PC-9 (cell line): ENCODE measurements around the gene PHKG2. TPM values are rescaled to one million over a fixed set of nuclear protein-coding genes. Genes with fewer than 3 reads are reported as not detected.

ENCODE experiments used
- BruUV-seq: library from RNA; stranded (reverse); fragments of 400-500 nt; replicated peaks from 2 replicates; lab custom pipeline; 2021; lab: Mats Ljungman, UMichigan
- CTCF ChIA-PET: fragments of 300-600 bp; sonication (Branson Sonifier 250); formaldehyde crosslinking; loops from one replicate; lab custom pipeline; 2022; ENCODE audit warnings: antibody characterized with exemption; lab: Charles Lee
- POLR2A ChIA-PET: fragments of 300-600 bp; sonication (Branson Sonifier 250); formaldehyde crosslinking; loops from one replicate; lab custom pipeline; 2022; ENCODE audit warnings: antibody characterized with exemption; ENCODE audit not compliant: unreplicated experiment; lab: Charles Lee
- DNase-seq, 2 experiments: peaks; one replicate each; pipeline versions ENCODE4 v3.0.0 to v3.0.0-alpha.2; 2015 to 2022; ENCODE audit warnings: mixed read lengths in 1 of 2
- H2AFZ ChIP-seq: fragments of 200-600 bp; sonication (generic); 2 replicates; pipeline ENCODE4 v1.8.1; 2017; ENCODE audit warnings: antibody characterized with exemption
- H3F3A ChIP-seq: fragments of 200-600 bp; sonication (generic); 2 replicates; pipeline ENCODE4 v1.8.1; 2017; ENCODE audit warnings: antibody characterized with exemption, mild to moderate bottlenecking, low read depth; ENCODE audit not compliant: insufficient read depth
- H3K27ac ChIP-seq: fragments of 200-600 bp; sonication (generic); 2 replicates; pipeline ENCODE4 v1.6.1; 2016; ENCODE audit warnings: mixed run types
- H3K27me3 ChIP-seq: fragments of 200-600 bp; sonication (generic); 2 replicates; pipeline ENCODE4 v1.6.1; 2016; ENCODE audit warnings: low read depth, mixed run types; ENCODE audit not compliant: insufficient read depth
- H3K36me3 ChIP-seq: fragments of 200-600 bp; sonication (generic); 2 replicates; pipeline ENCODE4 v1.6.1; 2016; ENCODE audit warnings: low read depth, mixed run types
- H3K4me1 ChIP-seq: fragments of 200-600 bp; sonication (generic); replicated peaks from 2 replicates; pipeline ENCODE4 v1.6.1; 2016; ENCODE audit warnings: mixed run types; ENCODE audit not compliant: insufficient read depth
- H3K4me2 ChIP-seq: fragments of 200-600 bp; sonication (generic); 2 replicates; pipeline ENCODE4 v1.6.1; 2017; ENCODE audit warnings: mixed run types
- H3K4me3 ChIP-seq: fragments of 200-600 bp; sonication (generic); 2 replicates; pipeline ENCODE4 v1.6.1; 2016; ENCODE audit warnings: mixed run types
- H3K79me2 ChIP-seq: fragments of 200-600 bp; sonication (generic); 2 replicates; pipeline ENCODE4 v1.6.1; 2017; ENCODE audit warnings: low read depth, mixed run types
- H3K9me2 ChIP-seq: fragments of 200-600 bp; sonication (generic); 2 replicates; pipeline ENCODE4 v1.8.1; 2017; ENCODE audit warnings: mild to moderate bottlenecking; ENCODE audit not compliant: insufficient read depth
- H3K9me3 ChIP-seq: fragments of 200-600 bp; sonication (generic); 2 replicates; pipeline ENCODE4 v1.8.1; 2016; ENCODE audit warnings: low read depth; ENCODE audit not compliant: insufficient read depth
- H4K20me1 ChIP-seq: fragments of 200-600 bp; sonication (generic); 2 replicates; pipeline ENCODE4 v1.8.1; 2017; ENCODE audit not compliant: insufficient read depth
- EZH2 ChIP-seq: fragments of 200-600 bp; sonication (generic); IDR thresholded peaks from 2 replicates; pipeline ENCODE4 v1.8.0; 2017; ENCODE audit warnings: antibody characterized with exemption, low read depth
- intact Hi-C: fragments of 100-400 bp; cut with micrococcal nuclease; formaldehyde crosslinking; loops from one replicate; pipeline ENCODE4 v1.10.0; 2022; ENCODE audit not compliant: unreplicated experiment
- total RNA-seq: library from RNA; stranded (reverse); gene quantifications from 2 replicates; pipeline ENCODE4 v1.2.3, GENCODE V29; 2021
- TF ChIP-seq, protein P1 (sequence below): fragments of 200-600 bp; sonication (generic); conservative IDR thresholded peaks from 2 replicates; pipeline ENCODE4 v1.6.1; 2017; ENCODE audit warnings: mixed run types, antibody characterized with exemption, mild to moderate bottlenecking, moderate library complexity

Gene PHKG2
- total RNA-seq, 1 experiment from 2014 or later, result 66.1 TPM

DNA sequence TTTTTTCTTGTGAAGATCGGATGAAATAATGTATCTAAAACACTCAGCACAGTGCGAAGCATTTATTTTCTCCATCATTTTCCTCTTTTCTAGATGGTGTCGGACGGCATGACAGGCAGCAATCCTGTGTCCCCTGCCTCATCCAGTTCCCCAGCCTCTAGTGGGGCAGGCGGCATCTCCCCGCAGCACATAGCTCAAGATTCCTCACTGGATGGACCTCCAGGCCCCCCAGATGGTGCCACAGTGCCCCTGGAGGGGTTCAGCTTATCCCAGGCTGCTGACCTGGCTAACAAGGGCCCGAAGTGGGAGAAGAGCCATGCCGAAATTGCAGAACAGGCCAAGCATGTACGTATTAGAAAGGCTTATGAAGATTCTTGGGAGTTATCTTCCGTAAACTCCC lies 44.3 kb upstream of the PHKG2 start:
- TF ChIP-seq EZH2, result no peak
- TF ChIP-seq, protein P1, sequence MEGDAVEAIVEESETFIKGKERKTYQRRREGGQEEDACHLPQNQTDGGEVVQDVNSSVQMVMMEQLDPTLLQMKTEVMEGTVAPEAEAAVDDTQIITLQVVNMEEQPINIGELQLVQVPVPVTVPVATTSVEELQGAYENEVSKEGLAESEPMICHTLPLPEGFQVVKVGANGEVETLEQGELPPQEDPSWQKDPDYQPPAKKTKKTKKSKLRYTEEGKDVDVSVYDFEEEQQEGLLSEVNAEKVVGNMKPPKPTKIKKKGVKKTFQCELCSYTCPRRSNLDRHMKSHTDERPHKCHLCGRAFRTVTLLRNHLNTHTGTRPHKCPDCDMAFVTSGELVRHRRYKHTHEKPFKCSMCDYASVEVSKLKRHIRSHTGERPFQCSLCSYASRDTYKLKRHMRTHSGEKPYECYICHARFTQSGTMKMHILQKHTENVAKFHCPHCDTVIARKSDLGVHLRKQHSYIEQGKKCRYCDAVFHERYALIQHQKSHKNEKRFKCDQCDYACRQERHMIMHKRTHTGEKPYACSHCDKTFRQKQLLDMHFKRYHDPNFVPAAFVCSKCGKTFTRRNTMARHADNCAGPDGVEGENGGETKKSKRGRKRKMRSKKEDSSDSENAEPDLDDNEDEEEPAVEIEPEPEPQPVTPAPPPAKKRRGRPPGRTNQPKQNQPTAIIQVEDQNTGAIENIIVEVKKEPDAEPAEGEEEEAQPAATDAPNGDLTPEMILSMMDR, result no peak
- Histone ChIP-seq H3K79me2 (peaks cover 65% of the 10 kb centered on the region), H3K4me2 (no peak overlapping the region), H3K4me1 (peaks cover 14% of the 10 kb centered on the region), H4K20me1 (peaks cover 66% of the 10 kb centered on the region), H2AFZ (no peak overlapping the region), H3K36me3 (peaks cover 69% of the 10 kb centered on the region), H3K4me3 (no peak overlapping the region), H3F3A (peaks cover 60% of the 10 kb centered on the region), H3K27me3 (no peaks in the 10 kb centered on the region), H3K9me3 (no peaks in the 10 kb centered on the region), H3K9me2 (no peaks in the 10 kb centered on the region), H3K27ac (no peak overlapping the region)
- intact Hi-C loops, result no loop called here
- ChIA-PET POLR2A (interaction anchor here (0.7 kb wide), 1 partner anchor 26 kb away, joined by 8 read pairs; no protein-coding TSS in a partner anchor), CTCF (no interaction called here)
- DNase-seq, result no peak
- BruUV-seq, result no TSS peak

DNA sequence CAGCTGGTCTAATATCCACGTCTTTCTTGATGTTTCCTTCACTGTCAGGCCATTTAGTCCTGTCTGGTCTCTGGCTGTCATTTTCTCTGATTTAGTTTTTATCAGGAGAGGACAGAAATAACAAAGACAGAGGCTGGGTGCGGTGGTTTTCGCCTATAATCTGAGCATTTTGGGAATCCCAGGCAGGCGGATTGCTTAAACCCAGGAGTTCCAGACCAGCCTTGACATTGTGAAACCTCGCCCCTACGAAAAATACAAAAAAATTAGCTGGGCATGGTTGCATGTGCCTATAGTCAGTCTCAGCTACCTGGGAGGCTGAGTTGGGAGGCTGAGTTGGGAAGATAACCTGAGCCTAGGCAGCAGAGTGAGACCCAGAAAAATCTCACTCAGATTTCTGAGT lies 42.2 kb upstream of the PHKG2 start:
- peaks cover 44% of the 10 kb centered on the region for H3K79me2 ChIP-seq
- ChIA-PET POLR2A (interaction anchor here (0.6 kb wide), 1 partner anchor 1526 kb away, joined by 8 read pairs; no protein-coding TSS in a partner anchor), CTCF (no interaction called here)
- H3K9me2 ChIP-seq, result no peaks in the 10 kb centered on the region
- BruUV-seq, result no TSS peak
- intact Hi-C loops, result no loop called here
- H4K20me1 ChIP-seq, result peaks cover 47% of the 10 kb centered on the region
- no peak overlapping the region for H3K4me3 ChIP-seq
- peaks cover 83% of the 10 kb centered on the region for H3K36me3 ChIP-seq
- H3K27me3 ChIP-seq, result no peaks in the 10 kb centered on the region
- H3K4me1 ChIP-seq, result no peaks in the 10 kb centered on the region
- H3K4me2 ChIP-seq, result no peak overlapping the region
- DNase-seq, result no peak
- no peak overlapping the region for H2AFZ ChIP-seq
- no peaks in the 10 kb centered on the region for H3K9me3 ChIP-seq
- no peak overlapping the region for H3K27ac ChIP-seq
- peaks cover 59% of the 10 kb centered on the region; the same call in 1 of the 2 replicates for H3F3A ChIP-seq
- TF ChIP-seq, protein P1, result no peak
- TF ChIP-seq EZH2, result no peak

DNA sequence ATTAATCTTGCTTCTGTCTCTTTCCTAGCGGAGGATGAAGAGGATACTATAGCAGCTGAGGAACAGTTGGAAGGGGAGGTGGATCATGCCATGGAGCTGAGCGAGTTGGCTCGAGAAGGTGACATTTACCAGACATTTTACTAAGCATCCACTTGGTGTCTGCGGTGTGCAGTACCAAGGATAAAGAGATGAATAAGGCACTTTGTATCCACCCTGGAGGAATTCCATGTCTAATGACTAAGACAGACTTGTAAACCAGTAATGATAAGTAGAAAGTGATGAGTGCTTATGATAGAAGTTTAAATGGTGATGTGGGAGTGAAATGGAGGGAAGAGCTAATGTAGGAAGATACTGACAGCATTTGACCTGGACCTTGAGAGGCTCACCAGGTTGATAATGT lies 37.3 kb upstream of the PHKG2 start:
- H3K9me3 ChIP-seq, result no peaks in the 10 kb centered on the region
- H2AFZ ChIP-seq, result no peak overlapping the region
- no peaks in the 10 kb centered on the region for H3K9me2 ChIP-seq
- peaks cover 6% of the 10 kb centered on the region for H3K4me1 ChIP-seq
- H3K79me2 ChIP-seq, result peaks cover 27% of the 10 kb centered on the region
- peaks cover 50% of the 10 kb centered on the region for H4K20me1 ChIP-seq
- H3K27ac ChIP-seq, result no peak overlapping the region
- no peaks in the 10 kb centered on the region for H3K27me3 ChIP-seq
- peaks cover 79% of the 10 kb centered on the region for H3F3A ChIP-seq
- no peak overlapping the region for H3K4me2 ChIP-seq
- H3K4me3 ChIP-seq, result no peak overlapping the region
- DNase-seq, result no peak
- CTCF ChIA-PET, result no interaction called here
- TF ChIP-seq, protein P1, result no peak
- no peak for TF ChIP-seq EZH2
- intact Hi-C loops, result no loop called here
- POLR2A ChIA-PET, result interaction anchor here (0.6 kb wide), 1 partner anchor 339 kb away, joined by 4 read pairs; no protein-coding TSS in a partner anchor
- BruUV-seq, result no TSS peak
- H3K36me3 ChIP-seq, result peaks cover 83% of the 10 kb centered on the region
